GM10266 (cell line): ENCODE data around the gene CHCHD6.

Experiments
- DNase-seq: peaks from one replicate; pipeline ENCODE4 v3.0.0; 2012; ENCODE audit errors: extremely low spot score
- TF ChIP-seq, protein P1 (sequence below): IDR thresholded peaks from 2 replicates; pipeline ENCODE4 v1.5.1; 2012; ENCODE audit warnings: mild to moderate bottlenecking, low read depth; ENCODE audit not compliant: control insufficient read depth, insufficient read depth; ENCODE audit errors: missing control alignments

CHCHD6 gene, protein sequence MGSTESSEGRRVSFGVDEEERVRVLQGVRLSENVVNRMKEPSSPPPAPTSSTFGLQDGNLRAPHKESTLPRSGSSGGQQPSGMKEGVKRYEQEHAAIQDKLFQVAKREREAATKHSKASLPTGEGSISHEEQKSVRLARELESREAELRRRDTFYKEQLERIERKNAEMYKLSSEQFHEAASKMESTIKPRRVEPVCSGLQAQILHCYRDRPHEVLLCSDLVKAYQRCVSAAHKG

DNA sequence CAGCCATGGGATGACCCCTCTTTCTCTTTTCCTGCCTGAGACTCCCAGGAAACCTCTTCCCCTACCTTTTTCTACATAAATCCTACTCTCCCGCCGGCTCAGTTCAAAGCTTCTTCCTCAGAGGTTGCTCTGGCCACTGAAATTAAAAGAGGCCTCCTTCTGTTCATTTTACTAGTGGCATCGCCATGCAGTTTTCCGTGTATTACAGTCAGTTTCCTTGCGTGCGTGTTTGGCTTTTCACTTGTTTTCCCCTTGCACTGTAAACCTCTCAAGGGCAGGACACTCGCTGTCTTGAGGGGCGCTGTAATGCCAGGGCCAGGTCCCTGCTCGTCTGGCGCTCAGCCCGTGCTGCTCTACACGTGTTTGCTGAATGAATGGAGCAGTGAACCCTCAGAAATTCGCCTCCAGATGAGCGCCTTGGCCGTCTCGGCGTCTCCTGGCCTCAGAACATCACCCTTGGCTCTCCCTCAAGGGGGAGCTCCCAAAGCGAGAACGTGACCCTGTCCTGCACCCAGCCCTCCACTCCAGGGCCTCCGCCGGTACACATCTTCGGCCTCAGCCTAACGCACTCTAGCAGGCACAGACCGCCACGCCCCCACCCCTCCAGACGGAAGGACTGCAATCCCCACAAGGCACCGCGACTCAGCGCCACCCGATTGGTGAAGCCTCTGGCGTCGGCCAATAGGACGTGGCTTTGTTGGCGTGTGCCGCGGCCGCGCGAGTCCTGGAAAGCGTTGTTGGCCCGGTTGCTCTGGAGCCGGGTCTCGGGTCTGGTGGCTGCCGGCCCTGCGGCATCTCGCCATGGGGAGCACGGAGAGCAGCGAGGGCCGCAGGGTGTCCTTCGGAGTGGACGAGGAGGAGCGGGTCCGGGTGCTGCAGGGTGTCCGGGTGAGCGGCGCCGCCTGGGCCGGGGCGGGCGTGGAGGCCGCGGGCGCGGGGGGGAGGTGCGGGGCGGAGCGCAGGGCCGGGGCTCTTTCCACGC is at the start of gene CHCHD6:
CHCHD6 (plus strand) TSS at position 729 of the 982 bp plus-strand sequence; CDS start at position 802, 73 bp downstream.
- TF ChIP-seq, protein P1, sequence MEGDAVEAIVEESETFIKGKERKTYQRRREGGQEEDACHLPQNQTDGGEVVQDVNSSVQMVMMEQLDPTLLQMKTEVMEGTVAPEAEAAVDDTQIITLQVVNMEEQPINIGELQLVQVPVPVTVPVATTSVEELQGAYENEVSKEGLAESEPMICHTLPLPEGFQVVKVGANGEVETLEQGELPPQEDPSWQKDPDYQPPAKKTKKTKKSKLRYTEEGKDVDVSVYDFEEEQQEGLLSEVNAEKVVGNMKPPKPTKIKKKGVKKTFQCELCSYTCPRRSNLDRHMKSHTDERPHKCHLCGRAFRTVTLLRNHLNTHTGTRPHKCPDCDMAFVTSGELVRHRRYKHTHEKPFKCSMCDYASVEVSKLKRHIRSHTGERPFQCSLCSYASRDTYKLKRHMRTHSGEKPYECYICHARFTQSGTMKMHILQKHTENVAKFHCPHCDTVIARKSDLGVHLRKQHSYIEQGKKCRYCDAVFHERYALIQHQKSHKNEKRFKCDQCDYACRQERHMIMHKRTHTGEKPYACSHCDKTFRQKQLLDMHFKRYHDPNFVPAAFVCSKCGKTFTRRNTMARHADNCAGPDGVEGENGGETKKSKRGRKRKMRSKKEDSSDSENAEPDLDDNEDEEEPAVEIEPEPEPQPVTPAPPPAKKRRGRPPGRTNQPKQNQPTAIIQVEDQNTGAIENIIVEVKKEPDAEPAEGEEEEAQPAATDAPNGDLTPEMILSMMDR = peak; percentile 32
- DNase-seq = peak; percentile 100

DNA sequence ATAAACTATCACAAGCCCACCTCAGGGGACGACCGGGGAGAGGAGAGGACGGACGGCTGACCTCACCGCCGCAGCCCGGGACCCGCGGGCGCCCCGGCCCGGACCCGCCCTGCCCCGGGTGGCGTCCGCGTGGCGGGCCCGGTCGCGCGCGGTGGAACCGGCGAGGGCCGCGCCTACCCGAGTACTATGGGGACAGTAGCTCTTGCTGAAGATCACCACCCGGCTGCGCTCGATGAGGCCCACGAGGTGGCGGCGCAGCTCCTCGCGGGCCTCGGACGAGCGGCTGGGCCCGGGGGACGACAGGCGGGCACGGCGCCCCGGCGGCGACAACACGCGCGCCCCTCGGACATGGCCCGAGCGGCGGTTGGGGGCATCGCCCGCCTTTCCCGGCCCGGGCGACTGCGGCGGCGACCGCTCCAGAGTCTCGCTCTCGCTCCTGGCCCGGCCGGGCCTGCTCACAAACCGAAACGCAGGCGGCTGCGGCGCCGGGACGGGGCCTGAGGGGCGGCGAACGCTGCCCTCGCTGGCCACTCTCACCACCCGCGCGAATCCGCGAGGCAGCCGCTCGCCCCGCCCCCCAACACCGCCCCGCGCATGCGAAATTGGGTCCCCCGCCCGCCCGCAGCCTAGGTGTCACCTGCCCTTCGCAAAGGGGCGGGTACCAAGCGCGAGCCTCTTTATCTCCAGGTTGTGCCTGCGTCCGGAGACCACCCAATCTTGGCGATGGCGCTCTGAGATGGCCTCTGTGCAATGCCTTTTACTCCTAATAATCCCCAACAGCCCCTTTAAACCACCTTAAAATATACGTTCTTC is 49.3 kb upstream of the CHCHD6 start, which contains the start of gene TXNRD3:
TXNRD3 (minus strand) TSS at position 554 of the 813 bp plus-strand sequence.
- DNase-seq = peak; percentile 61
- TF ChIP-seq, protein P1 = peak; percentile 34

- DNase-seq = no peak
- TF ChIP-seq, protein P1 = no peak
Measured at GRCh38 chr3:126655887-126656286, 48.2 kb upstream of the CHCHD6 start.

DNA sequence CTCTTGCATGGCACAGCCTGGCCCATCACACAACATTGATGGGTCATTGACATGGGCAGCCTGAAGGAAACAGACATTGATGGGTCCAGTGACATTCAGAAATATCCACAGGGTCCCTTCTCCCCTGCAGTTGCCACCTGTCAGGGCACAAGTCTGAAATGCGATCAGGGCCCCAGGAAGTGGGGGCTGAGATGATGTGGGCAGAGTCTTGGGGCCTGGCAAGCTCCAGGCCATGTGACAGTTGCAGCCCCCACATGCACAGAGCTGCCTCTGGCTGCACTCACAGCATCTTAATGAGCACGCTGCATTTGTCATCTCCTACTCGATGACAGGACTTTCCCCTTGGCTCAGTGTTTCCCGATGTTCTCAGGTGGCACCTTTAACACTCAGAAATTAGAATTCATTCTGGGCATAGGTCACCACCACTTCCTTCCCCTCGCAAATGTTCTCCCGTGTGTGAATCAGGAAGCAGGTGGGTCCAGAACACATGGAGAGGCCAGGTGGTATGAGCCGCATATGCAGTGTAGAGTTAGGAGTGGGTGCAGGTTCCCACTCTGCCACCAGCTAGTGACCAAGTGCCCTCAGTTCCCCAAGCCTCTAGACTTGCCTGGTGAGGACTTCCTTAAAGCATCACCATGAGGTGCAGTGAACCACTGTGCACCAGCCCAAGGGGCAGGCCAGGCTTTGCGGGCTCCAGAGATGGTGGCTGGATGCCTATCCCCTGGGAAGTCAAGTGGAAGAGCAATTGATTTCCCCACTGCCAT is 47.5 kb upstream of the CHCHD6 start:
- TF ChIP-seq, protein P1 = no peak

GRCh38 chr3:126657901-126658300 is 46.1 kb upstream of the CHCHD6 start:
- no peak for DNase-seq
- TF ChIP-seq, protein P1 = no peak

More for the DNA sequence above, 47.5 kb upstream of the CHCHD6 start:
- DNase-seq = no peak

GRCh38 chr3:126658584-126658983 is 45.5 kb upstream of the CHCHD6 start:
- DNase-seq = no peak
- TF ChIP-seq, protein P1 = no peak
